ENCODE data around the gene ZNF385B.

- TF ChIP-seq, protein P1, sequence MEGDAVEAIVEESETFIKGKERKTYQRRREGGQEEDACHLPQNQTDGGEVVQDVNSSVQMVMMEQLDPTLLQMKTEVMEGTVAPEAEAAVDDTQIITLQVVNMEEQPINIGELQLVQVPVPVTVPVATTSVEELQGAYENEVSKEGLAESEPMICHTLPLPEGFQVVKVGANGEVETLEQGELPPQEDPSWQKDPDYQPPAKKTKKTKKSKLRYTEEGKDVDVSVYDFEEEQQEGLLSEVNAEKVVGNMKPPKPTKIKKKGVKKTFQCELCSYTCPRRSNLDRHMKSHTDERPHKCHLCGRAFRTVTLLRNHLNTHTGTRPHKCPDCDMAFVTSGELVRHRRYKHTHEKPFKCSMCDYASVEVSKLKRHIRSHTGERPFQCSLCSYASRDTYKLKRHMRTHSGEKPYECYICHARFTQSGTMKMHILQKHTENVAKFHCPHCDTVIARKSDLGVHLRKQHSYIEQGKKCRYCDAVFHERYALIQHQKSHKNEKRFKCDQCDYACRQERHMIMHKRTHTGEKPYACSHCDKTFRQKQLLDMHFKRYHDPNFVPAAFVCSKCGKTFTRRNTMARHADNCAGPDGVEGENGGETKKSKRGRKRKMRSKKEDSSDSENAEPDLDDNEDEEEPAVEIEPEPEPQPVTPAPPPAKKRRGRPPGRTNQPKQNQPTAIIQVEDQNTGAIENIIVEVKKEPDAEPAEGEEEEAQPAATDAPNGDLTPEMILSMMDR (IDR thresholded peaks at IDR 0.05) = no peak
- no peak for TF ChIP-seq EZH2 (IDR thresholded peaks at IDR 0.05)
Measured at GRCh38 chr2:179861416-179862067, at the start of gene ZNF385B.

Measured in neural progenitor cell (in vitro differentiated cells).